ENCODE measurements around the gene TMEM225B. TPM values are rescaled to one million over a fixed set of nuclear protein-coding genes. Genes with fewer than 3 reads are reported as not detected.
"Not testable (repeated sequence)": the region's sequence is repeated elsewhere in the genome, so short reads cannot be mapped to it uniquely, and the experiment has no call there.

TMEM225B gene
- total RNA-seq, 1 donor from 2014 or later, result 0.43 TPM

DNA sequence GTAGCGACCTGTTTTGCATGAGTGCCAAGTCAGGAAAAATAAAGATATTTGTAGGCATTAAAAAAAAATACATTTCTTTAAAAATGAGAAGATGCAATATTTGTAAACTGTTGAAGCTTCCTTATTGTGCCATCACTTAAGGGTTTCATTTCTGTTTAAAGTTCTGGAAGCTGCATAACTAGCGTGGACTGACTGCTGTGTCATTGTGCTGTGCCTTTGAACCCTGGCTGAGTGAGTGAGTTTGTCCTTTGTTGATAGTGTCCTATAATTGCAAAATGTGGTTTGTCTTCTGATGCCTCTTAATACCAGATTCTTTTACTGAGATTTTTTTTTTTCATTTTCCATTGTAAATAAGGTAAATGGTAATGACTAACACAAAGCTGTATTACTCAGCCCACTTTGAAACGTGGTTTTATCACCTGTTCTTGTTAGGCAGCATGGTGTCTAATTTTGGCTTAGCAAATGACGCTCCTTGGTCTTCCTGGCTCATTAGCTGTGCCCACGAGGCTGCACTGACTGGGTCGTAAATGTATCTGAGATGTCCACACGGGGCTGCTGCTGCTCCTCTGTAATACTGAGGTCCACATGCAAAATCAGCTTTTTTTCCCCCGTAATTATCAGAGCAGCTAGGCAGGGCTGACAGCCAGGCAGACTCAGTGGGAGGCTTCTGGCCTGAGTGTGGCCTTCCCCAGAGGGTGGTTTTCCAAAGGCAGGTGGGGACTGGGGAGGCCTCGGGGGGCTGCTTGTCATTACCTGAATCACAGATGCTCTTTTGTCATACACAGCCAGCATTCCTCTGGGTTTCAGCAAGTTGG, 33.4 kb downstream of the TMEM225B start:
- Histone ChIP-seq H3K36me3 (peaks cover 35 to 57% of the 10 kb centered on the region in 2 donors), H3K9me3 (no peaks in the 10 kb centered on the region), H3K4me1 (no peaks in the 10 kb centered on the region), H3K4me3 (no peak overlapping the region), H3K27ac (no peak overlapping the region), H3K27me3 (no peaks in the 10 kb centered on the region)
- no peak for DNase-seq (ENCODE audit: low spot score in 2 of 2)
- TF ChIP-seq, protein P1, sequence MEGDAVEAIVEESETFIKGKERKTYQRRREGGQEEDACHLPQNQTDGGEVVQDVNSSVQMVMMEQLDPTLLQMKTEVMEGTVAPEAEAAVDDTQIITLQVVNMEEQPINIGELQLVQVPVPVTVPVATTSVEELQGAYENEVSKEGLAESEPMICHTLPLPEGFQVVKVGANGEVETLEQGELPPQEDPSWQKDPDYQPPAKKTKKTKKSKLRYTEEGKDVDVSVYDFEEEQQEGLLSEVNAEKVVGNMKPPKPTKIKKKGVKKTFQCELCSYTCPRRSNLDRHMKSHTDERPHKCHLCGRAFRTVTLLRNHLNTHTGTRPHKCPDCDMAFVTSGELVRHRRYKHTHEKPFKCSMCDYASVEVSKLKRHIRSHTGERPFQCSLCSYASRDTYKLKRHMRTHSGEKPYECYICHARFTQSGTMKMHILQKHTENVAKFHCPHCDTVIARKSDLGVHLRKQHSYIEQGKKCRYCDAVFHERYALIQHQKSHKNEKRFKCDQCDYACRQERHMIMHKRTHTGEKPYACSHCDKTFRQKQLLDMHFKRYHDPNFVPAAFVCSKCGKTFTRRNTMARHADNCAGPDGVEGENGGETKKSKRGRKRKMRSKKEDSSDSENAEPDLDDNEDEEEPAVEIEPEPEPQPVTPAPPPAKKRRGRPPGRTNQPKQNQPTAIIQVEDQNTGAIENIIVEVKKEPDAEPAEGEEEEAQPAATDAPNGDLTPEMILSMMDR (IDR thresholded peaks at IDR 0.05), result no peak
- intact Hi-C loops (cut with DNase I), result no loop called here

DNA sequence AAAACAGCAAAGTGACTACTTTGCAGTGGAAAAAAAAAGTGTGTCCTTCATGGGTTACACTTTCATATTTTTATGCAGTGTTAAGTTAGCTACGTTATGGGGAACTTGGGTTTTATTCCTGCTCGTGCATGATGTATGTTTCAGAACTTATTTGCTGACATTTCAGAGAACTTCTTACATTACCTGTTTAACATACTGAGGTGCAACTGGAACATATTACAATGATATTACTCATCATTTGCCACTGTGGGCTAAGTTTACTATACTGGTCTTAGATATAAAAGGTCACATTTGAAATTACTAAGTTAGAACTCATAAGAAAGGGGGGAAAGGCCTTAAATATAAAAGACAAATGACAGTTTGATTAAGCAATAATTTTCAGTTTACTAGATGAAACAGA, 39.3 kb downstream of the TMEM225B start:
- intact Hi-C loops (cut with DNase I); DNase-seq (ENCODE audit: low spot score in 2 of 2); H3K4me3 ChIP-seq; H3K4me1 ChIP-seq; H3K27me3 ChIP-seq; H3K9me3 ChIP-seq; H3K27ac ChIP-seq: not testable (repeated sequence)
- H3K36me3 ChIP-seq, result peaks cover 5 to 23% of the 10 kb centered on the region in 2 donors

DNA sequence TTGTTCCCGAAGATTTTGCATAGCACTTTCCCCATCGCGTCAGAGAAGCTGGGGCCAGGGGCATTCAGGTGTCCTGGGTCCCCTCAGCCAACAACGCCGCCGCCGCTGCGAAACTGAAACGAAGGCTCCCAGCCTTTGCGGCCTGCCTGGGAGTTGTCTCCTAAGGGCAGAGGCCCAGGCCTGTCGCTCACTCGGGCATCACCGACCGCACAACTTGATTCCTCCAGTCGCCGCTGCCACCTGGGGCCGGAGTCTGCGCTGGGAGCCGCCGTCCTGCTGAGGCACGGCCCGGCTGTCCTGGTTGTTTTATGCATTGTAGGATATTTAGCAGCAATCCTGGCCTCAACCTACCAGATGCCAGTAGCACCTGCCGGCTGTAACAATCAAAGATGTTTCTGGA, 40.7 kb downstream of the TMEM225B start:
- no peak for DNase-seq (ENCODE audit: low spot score in 2 of 2)
- intact Hi-C loops (cut with DNase I), result no loop called here
- TF ChIP-seq, protein P1 (IDR thresholded peaks at IDR 0.05), result no peak

DNA sequence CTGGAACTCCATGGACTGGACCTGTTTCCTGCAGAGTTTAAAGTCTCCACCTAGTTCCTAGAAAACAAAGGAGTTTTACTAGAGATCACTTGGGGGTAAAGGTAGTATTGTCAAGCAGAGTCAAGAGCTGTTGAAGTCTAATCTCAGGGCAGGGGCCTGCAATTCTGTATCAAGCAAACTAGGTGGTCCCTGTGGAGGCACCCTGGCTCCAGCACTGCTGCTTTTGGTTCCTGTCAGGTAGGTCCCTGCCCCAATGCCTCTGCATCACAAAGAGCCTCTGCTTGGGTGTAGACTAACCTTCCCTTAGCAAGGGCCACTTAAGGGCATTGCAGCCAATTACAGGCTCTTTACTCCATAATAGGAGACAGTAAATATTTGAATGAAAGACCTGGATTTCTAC, 41.2 kb downstream of the TMEM225B start:
- no peak overlapping the region for H3K27ac ChIP-seq
- intact Hi-C loops (cut with DNase I), result no loop called here
- TF ChIP-seq, protein P1 (IDR thresholded peaks at IDR 0.05), result no peak
- no peak overlapping the region for H3K4me3 ChIP-seq
- H3K27me3 ChIP-seq, result no peaks in the 10 kb centered on the region
- no peaks in the 10 kb centered on the region for H3K9me3 ChIP-seq
- peaks cover 0 to 9% of the 10 kb centered on the region in 2 donors for H3K36me3 ChIP-seq
- H3K4me1 ChIP-seq, result no peaks in the 10 kb centered on the region
- no peak for DNase-seq (ENCODE audit: low spot score in 2 of 2)

More for the DNA sequence above, 40.7 kb downstream of the TMEM225B start:
- peaks cover 2 to 14% of the 10 kb centered on the region in 2 donors for H3K36me3 ChIP-seq
- no peaks in the 10 kb centered on the region for H3K9me3 ChIP-seq
- H3K27me3 ChIP-seq, result no peaks in the 10 kb centered on the region
- H3K27ac ChIP-seq, result no peak overlapping the region
- H3K4me3 ChIP-seq, result no peak overlapping the region
- no peaks in the 10 kb centered on the region for H3K4me1 ChIP-seq

DNA sequence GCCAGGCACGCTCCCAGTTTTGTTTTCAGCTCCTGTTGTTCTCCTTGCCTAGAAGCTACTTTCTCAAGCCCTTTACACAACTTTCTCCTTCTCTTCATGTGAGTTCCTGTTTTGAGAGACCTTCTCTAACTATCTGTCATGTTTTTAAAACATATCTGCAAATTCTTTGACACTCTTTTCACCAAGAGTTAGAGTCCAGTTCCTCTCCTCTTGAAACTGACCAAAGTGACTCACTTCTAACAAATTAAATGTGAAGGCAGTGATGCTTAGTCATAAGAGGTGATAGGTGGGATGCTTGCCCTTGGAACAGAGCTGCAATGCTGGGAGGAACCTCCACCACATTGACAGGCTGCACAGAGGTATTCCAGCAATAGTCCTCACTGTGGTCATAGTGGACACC, 44.0 kb downstream of the TMEM225B start:
- intact Hi-C loops (cut with DNase I), result no loop called here
- Histone ChIP-seq H3K4me1 (no peaks in the 10 kb centered on the region), H3K9me3 (no peaks in the 10 kb centered on the region), H3K27me3 (no peaks in the 10 kb centered on the region), H3K36me3 (peaks cover under 1 to 21% of the 10 kb centered on the region in 2 donors), H3K27ac (no peak overlapping the region), H3K4me3 (no peak overlapping the region)
- TF ChIP-seq, protein P1 (IDR thresholded peaks at IDR 0.05), result no peak
- no peak for DNase-seq (ENCODE audit: low spot score in 2 of 2)

DNA sequence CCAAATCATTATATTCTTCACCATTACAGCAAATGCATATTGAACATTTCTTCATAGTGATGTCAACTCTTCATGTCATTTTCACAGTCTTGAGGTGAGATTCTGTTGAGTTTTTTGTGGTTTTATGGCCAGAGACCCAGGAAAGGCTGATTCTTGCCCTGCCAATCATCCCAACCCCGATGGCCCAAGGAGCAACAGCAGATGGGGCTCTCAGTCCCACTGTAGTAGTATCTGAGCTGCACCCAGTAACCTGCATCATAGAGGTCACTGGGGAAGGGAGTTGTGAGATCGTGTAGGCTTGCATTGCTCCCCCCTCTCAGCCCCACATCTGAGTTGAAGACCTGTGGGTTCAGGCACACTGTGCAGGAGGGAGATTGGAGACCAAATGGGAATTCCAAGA, 45.4 kb downstream of the TMEM225B start:
- no peak overlapping the region for H3K27ac ChIP-seq
- no peak for DNase-seq (ENCODE audit: low spot score in 2 of 2)
- no peak overlapping the region for H3K4me3 ChIP-seq
- peaks cover 2 to 17% of the 10 kb centered on the region in 2 donors for H3K36me3 ChIP-seq
- no peaks in the 10 kb centered on the region for H3K9me3 ChIP-seq
- intact Hi-C loops (cut with DNase I), result no loop called here
- TF ChIP-seq, protein P1 (IDR thresholded peaks at IDR 0.05), result no peak
- no peaks in the 10 kb centered on the region for H3K27me3 ChIP-seq
- no peaks in the 10 kb centered on the region for H3K4me1 ChIP-seq

Data from ascending aorta (tissue), 2 donors.